Suprapubic skin (tissue), 3 donors: Measurements from ENCODE around the gene NAALADL2.

Source experiments
- POLR2A ChIP-seq, 2 donors: fragments of 450-650 bp; IDR thresholded peaks; one replicate each; pipeline ENCODE4 v1.6.1; 2017; ENCODE audit warnings: antibody characterized with exemption in 2 of 2, mild to moderate bottlenecking in 2 of 2, moderate library complexity in 2 of 2
- TF ChIP-seq, protein P1 (sequence below), 2 donors: fragments of 200-600 bp in 1 of 2; fragments of 450-650 bp in 1 of 2; sonication (generic) in 1 of 2; IDR thresholded peaks; one replicate each; pipeline ENCODE4 v1.5.1; 2016 to 2019; ENCODE audit warnings: antibody characterized with exemption in 2 of 2, mild to moderate bottlenecking in 1 of 2, moderate library complexity in 1 of 2

DNA sequence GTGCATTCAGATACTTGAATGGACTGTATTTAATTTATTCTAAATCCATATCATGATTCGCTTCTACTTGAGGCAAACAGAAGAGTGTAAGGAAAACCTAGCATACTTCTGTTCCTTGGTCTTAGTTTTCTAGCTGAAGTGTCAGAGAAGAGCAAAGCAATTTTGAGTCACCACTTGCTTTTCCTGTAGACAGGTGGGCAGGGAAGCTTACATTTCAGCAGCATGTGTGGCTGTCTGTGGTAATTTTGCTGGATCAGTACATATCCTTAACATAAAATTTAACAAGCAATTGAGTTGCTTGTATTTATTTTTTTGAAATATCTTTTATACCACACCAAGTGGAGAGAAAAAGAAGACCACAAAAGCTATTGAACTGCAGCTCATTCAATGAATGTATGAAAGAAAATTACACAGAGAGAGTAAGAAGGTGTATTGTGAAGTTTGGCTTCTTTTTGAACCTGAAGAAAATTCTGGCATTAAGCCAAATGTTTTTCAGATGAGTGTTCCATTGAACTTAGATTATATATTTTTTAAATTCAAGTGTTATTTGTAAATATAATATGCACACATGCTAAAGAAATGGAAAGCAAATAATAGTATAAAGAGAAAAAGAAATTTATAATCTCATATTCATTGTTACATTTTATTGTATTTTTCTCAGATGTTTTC, 747.6 kb downstream of the NAALADL2 start:
- TF ChIP-seq, protein P1, sequence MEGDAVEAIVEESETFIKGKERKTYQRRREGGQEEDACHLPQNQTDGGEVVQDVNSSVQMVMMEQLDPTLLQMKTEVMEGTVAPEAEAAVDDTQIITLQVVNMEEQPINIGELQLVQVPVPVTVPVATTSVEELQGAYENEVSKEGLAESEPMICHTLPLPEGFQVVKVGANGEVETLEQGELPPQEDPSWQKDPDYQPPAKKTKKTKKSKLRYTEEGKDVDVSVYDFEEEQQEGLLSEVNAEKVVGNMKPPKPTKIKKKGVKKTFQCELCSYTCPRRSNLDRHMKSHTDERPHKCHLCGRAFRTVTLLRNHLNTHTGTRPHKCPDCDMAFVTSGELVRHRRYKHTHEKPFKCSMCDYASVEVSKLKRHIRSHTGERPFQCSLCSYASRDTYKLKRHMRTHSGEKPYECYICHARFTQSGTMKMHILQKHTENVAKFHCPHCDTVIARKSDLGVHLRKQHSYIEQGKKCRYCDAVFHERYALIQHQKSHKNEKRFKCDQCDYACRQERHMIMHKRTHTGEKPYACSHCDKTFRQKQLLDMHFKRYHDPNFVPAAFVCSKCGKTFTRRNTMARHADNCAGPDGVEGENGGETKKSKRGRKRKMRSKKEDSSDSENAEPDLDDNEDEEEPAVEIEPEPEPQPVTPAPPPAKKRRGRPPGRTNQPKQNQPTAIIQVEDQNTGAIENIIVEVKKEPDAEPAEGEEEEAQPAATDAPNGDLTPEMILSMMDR (IDR thresholded peaks at IDR 0.05) = no peak
- TF ChIP-seq POLR2A (IDR thresholded peaks at IDR 0.05) = no peak
